Left ventricle myocardium inferior (tissue), 1 donor: ENCODE results near the gene FAM3D. TPM values are rescaled to one million over a fixed set of nuclear protein-coding genes. Genes with fewer than 3 reads are reported as not detected.

ENCODE experiments used
- DNase-seq: peaks from one replicate; pipeline ENCODE4 v3.0.0-alpha.2; 2020
- H3K27ac ChIP-seq: fragments of 200-600 bp; replicated peaks from 2 replicates; pipeline ENCODE4 v1.8.0; 2021
- H3K27me3 ChIP-seq: fragments of 200-600 bp; 2 replicates; pipeline ENCODE4 v1.8.0; 2021; ENCODE audit warnings: low read depth
- H3K36me3 ChIP-seq: fragments of 200-600 bp; 2 replicates; pipeline ENCODE4 v1.8.0; 2021
- H3K4me1 ChIP-seq: fragments of 200-600 bp; 2 replicates; pipeline ENCODE4 v1.8.0; 2021
- H3K4me3 ChIP-seq: fragments of 200-600 bp; 2 replicates; pipeline ENCODE4 v1.8.0; 2021; ENCODE audit warnings: mild to moderate bottlenecking, moderate library complexity
- H3K9me3 ChIP-seq: fragments of 200-600 bp; replicated peaks from 2 replicates; pipeline ENCODE4 v1.8.0; 2021
- CTCF ChIP-seq: fragments of 200-600 bp; IDR thresholded peaks from 2 replicates; pipeline ENCODE4 v1.8.0; 2021; ENCODE audit warnings: antibody characterized with exemption, mild to moderate bottlenecking, borderline replicate concordance
- intact Hi-C: fragments of 100-400 bp; cut with micrococcal nuclease; formaldehyde crosslinking; loops from one replicate; pipeline ENCODE4 v1.11.0; 2022
- total RNA-seq: library from RNA; stranded (reverse); fragmentation: NEBNext Ultra II Directional; extraction: Animal tissue kit (Norgen Biotek cat#: 25700); gene quantifications from one replicate; pipeline ENCODE4 v1.2.1, GENCODE V29; 2021
- donor health status: DM: no; HTN: yes; CAD: no; lungs with severe emphysema.

The FAM3D gene
- total RNA-seq, 1 donor from 2014 or later: 0.16 TPM

DNA sequence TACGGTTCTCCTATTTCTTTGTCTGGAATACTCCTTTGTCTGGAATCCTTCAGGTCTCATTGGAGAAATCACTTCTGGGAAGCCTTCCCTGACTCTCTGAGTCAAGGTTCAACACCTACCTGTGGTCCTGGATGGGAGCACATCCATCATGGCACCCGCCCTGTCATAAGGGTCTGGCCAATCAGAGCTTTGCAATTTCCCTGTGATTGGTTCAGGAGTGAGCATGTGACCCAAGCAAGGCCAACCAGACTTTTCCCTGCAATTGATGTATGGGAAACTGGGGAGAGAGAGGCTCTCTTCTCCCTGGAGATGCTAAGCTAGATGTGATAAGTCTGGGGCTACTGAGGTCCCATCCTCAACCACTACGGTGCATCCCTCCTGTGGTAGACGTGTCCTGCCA is 8.1 kb downstream of the FAM3D start:
- Histone ChIP-seq H3K27me3 (peaks cover 30% of the 10 kb centered on the region), H3K4me3 (no peak overlapping the region), H3K4me1 (no peaks in the 10 kb centered on the region), H3K9me3 (no peaks in the 10 kb centered on the region), H3K27ac (no peak overlapping the region), H3K36me3 (no peaks in the 10 kb centered on the region)
- intact Hi-C loops: no loop called here
- DNase-seq: no peak
- TF ChIP-seq CTCF: no peak

DNA sequence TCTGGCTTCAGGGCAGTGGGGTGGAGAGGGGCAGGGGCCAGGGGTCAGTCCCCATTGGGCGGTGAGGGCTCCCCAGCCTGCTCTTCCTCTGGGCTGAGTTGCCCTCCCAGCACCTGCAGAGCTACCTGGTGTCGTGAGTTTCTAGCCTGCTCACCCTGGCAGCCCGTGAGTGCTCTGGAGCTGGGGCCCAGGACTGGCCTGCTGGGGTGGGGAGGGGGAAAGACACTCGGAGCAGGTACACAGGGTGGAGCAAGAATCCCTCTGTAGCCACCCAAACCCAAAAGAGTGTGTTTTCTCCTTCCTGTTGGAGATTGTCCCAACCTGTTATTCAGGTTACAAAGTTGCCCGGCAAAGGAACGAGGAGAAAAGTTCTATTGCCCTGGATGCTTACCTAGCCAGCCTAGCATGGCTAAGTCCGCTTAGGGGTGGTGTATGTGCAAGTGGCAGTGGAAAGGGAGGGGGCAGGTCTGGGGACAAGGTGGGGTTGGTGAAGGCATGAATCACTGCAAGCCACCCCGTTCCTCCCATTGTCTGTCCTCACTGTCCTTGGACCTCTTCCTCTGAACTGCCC is 8.9 kb downstream of the FAM3D start:
- no peak for DNase-seq
- no peak overlapping the region for H3K27ac ChIP-seq
- no peaks in the 10 kb centered on the region for H3K4me1 ChIP-seq
- intact Hi-C loops: no loop called here
- no peaks in the 10 kb centered on the region for H3K36me3 ChIP-seq
- no peaks in the 10 kb centered on the region for H3K9me3 ChIP-seq
- TF ChIP-seq CTCF: no peak
- H3K4me3 ChIP-seq: no peak overlapping the region
- H3K27me3 ChIP-seq: peaks cover 32% of the 10 kb centered on the region

- peaks cover 32% of the 10 kb centered on the region for H3K27me3 ChIP-seq
- intact Hi-C loops: no loop called here
- no peaks in the 10 kb centered on the region for H3K36me3 ChIP-seq
- DNase-seq: no peak
- no peak overlapping the region for H3K27ac ChIP-seq
- H3K4me3 ChIP-seq: no peak overlapping the region
- no peaks in the 10 kb centered on the region for H3K9me3 ChIP-seq
- TF ChIP-seq CTCF: no peak
- H3K4me1 ChIP-seq: no peaks in the 10 kb centered on the region
Observed at GRCh38 chr3:58657036-58657520, 9.5 kb downstream of the FAM3D start.

DNA sequence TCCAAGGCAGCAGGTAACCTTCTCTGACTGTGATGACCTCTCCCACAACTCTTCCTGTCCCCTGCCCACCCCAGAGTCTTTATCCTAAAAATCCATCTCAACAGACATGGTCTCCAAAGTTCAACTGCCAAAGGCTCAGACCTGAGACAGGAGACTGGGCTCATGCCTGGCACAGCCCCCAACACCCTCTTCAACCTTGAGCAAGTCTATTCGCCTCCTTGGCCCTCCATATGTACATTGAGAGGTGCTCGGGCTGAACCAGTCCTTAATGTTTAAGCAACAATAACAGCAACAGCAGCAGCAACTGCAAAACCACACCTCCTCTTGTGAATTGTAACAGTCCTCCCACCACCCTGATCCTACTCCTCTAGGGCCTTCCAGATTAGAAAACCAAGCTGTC is 9.9 kb downstream of the FAM3D start:
- no peaks in the 10 kb centered on the region for H3K9me3 ChIP-seq
- H3K27ac ChIP-seq: no peak overlapping the region
- DNase-seq: no peak
- no peaks in the 10 kb centered on the region for H3K36me3 ChIP-seq
- TF ChIP-seq CTCF: no peak
- intact Hi-C loops: no loop called here
- H3K27me3 ChIP-seq: peaks cover 32% of the 10 kb centered on the region
- H3K4me1 ChIP-seq: no peaks in the 10 kb centered on the region
- H3K4me3 ChIP-seq: no peak overlapping the region

DNA sequence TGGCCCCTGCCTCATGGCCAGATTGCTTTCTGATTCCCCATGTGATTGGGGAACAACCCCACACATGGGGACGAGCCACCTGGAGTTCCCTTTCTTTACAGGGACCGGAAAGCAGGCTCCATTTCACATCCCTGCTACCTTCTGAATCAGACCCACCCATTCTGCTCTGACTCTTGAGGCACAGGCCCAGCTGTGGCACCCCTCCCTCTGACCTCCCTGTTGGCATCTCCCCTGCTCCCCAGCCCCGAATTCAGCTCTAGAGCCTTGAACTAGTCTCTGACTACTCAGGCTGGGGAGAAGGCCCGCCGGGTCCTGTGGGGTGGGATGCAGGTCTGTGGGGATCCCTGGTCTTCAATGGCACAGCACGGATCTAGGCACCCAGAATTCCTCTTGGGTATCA is 12.1 kb downstream of the FAM3D start:
- Histone ChIP-seq H3K4me1 (no peaks in the 10 kb centered on the region), H3K27ac (no peak overlapping the region), H3K36me3 (no peaks in the 10 kb centered on the region), H3K27me3 (peaks cover 32% of the 10 kb centered on the region), H3K4me3 (no peak overlapping the region), H3K9me3 (no peaks in the 10 kb centered on the region)
- no peak for TF ChIP-seq CTCF
- intact Hi-C loops: no loop called here
- DNase-seq: no peak

GRCh38 chr3:58652624-58653023 is 13.9 kb downstream of the FAM3D start:
- no peak for DNase-seq
- intact Hi-C loops: no loop called here
- H3K36me3 ChIP-seq: no peaks in the 10 kb centered on the region
- H3K27ac ChIP-seq: no peak overlapping the region
- no peak for TF ChIP-seq CTCF
- H3K4me3 ChIP-seq: no peak overlapping the region
- H3K27me3 ChIP-seq: peaks cover 32% of the 10 kb centered on the region
- no peaks in the 10 kb centered on the region for H3K4me1 ChIP-seq
- H3K9me3 ChIP-seq: no peaks in the 10 kb centered on the region
